Measurements from ENCODE around the gene RUSF1.

- TF ChIP-seq, protein P1, sequence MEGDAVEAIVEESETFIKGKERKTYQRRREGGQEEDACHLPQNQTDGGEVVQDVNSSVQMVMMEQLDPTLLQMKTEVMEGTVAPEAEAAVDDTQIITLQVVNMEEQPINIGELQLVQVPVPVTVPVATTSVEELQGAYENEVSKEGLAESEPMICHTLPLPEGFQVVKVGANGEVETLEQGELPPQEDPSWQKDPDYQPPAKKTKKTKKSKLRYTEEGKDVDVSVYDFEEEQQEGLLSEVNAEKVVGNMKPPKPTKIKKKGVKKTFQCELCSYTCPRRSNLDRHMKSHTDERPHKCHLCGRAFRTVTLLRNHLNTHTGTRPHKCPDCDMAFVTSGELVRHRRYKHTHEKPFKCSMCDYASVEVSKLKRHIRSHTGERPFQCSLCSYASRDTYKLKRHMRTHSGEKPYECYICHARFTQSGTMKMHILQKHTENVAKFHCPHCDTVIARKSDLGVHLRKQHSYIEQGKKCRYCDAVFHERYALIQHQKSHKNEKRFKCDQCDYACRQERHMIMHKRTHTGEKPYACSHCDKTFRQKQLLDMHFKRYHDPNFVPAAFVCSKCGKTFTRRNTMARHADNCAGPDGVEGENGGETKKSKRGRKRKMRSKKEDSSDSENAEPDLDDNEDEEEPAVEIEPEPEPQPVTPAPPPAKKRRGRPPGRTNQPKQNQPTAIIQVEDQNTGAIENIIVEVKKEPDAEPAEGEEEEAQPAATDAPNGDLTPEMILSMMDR (IDR thresholded peaks at IDR 0.05), result no peak
- no peak for TF ChIP-seq POLR2A (IDR thresholded peaks at IDR 0.05)
Measured at GRCh38 chr16:31461201-31461920, 46.8 kb downstream of the RUSF1 start.

Measured in adrenal gland (tissue), 5 donors.